ACHN (cell line): ENCODE data around the gene FAM53B.

Experiments used
- DNase-seq: peaks from one replicate; pipeline ENCODE4 v3.0.0-alpha.2; 2015
- in situ Hi-C: cut with HindIII; loops from 2 replicates; pipeline ENCODE4 v1.10.0; 2017; ENCODE audit warnings: low sequenced_read_pairs, low pct_ligation_motif_present, low pct_unique_long_range_greater_than_20kb

FAM53B gene

GRCh38 chr10:124602121-124602561 is 142.0 kb downstream of the FAM53B start:
- DNase-seq, result no peak
- in situ Hi-C loops, result no loop called here

GRCh38 chr10:124601431-124602120 is 142.6 kb downstream of the FAM53B start:
- in situ Hi-C loops, result no loop called here
- DNase-seq, result no peak

- in situ Hi-C loops, result no loop called here
- no peak for DNase-seq
Measured at GRCh38 chr10:124601016-124601415, 143.2 kb downstream of the FAM53B start.

- no peak for DNase-seq
- in situ Hi-C loops, result no loop called here
Measured at GRCh38 chr10:124600051-124600880, 143.9 kb downstream of the FAM53B start.

- DNase-seq, result no peak
- in situ Hi-C loops, result no loop called here
Measured at GRCh38 chr10:124599588-124600050, 144.6 kb downstream of the FAM53B start.

- in situ Hi-C loops, result no loop called here
- DNase-seq, result no peak
Measured at GRCh38 chr10:124598773-124599587, 145.2 kb downstream of the FAM53B start.

DNA sequence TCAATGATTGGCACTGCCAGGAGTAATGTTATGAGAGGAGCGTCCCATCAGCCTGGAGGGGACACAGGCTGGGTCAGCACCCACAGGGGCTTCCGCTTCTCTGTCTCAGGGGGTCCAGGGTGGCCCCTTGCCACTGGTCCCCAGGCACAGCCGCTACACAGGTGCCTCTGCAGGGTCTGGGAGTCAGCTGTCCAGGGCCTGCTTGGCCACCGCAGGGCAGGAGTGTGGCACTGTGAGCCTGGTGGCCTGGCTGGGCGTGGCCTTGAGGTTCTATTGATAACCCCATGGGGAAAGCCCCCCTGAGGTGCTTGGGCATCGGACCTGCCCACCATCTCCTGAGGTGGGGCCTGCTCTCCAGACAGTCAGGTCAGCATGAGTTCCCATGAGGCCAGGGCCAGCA is 146.0 kb downstream of the FAM53B start:
- no peak for DNase-seq
- in situ Hi-C loops, result no loop called here

DNA sequence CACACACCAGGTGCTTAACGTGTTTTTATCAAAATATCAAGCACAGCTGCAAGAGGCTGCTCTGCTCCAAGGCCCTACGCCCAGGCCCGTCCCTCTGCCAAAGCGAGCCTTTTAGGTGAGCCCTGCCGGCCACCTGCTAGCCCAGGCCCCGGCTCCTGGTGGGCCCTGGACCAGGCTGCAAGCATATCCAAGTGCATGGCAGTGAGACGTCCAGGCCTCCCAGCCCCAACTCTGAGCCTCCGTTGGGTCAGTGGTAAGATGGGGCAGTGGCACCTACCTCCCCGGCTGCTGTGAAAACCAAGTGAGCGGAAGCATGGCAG is 146.4 kb downstream of the FAM53B start:
- no peak for DNase-seq
- in situ Hi-C loops, result no loop called here

GRCh38 chr10:124596962-124597845 is 147.0 kb downstream of the FAM53B start:
- DNase-seq, result no peak
- in situ Hi-C loops, result no loop called here

DNA sequence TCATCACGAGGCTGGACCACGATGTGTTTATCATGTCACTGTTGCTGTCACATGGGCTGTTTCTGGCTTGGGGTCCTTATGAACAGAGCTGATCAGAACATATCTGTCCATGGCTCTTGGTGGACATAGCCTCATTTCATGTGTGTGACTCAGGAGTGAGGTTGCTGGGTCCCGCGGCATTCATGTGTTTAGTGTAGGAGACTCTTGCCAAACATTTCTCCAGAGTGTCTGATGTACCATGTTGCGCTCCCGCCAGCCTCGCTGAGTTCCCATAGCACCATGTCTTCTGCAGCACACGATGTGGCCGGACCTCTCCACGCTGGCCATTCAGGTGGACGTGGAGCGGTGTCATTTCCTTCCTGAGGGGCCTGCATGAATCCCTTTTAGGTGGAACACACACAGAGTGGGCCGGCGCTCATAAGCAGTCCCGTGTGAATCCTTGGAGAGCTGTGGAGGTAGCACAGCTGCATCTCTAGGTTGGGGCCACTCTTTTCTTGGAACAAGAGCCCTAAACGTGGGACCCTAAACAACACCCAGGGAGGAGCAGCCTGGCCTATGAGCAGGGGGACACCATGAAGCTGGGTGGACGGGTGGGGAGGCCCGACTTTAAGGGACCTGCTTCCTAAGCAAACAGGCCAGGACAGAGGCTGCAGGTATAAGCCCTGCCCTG is 147.9 kb downstream of the FAM53B start:
- DNase-seq, result no peak
- in situ Hi-C loops, result no loop called here

GRCh38 chr10:124595143-124595883 is 148.9 kb downstream of the FAM53B start:
- no peak for DNase-seq
- in situ Hi-C loops, result no loop called here

DNA sequence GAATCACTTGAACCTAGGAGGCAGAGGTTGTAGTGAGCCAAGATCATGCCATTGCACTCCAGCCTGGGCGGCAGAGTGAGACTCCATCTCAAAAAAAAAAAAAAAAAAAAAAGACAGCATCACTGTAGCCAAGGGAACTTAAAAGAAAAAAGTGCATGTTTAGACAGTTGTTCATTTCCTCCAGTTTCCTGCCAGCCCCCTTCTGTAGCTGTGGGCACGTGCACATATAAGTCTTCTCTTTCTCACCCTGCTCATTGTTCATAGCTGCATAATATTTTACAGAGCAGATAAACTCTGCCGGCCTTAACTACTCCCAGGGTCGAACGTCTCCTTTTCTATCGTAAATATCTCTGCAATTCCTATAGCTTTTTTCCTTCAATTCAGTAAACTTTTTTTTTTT is 149.9 kb downstream of the FAM53B start:
- no peak for DNase-seq
- in situ Hi-C loops, result no loop called here

GRCh38 chr10:124593431-124593985 is 150.7 kb downstream of the FAM53B start:
- in situ Hi-C loops, result no loop called here
- DNase-seq, result no peak

GRCh38 chr10:124592736-124593430 is 151.3 kb downstream of the FAM53B start:
- DNase-seq, result no peak
- in situ Hi-C loops, result no loop called here

GRCh38 chr10:124592101-124592500 is 152.1 kb downstream of the FAM53B start:
- no peak for DNase-seq
- in situ Hi-C loops, result no loop called here

DNA sequence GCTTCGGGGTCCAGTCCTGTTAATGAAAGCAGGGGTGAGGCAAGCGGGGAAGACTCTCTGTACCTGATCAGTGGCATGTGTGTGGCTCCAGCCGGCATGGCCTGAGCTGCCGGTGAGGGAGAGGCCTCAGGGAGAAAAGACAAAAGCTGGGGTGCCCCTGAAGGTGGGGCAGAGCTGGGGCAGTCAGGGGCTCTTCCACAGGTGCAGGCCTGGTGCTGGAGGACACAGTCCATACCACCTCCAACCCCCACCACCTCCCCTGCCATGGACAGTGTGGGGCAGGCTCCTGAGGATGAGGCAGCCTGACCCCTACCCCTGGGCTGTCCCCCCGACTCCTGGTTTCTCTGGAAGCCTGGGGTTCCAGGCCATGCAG is 153.1 kb downstream of the FAM53B start:
- in situ Hi-C loops, result no loop called here
- DNase-seq, result no peak
